Hepatocyte (in vitro differentiated cells): ENCODE measurements around the gene SNCB.

Experiments used
- CTCF ChIP-seq: fragments of 200-600 bp; sonication (generic); IDR thresholded peaks from 2 replicates; pipeline ENCODE4 v1.5.1; 2016; ENCODE audit warnings: antibody characterized with exemption, mild to moderate bottlenecking; ENCODE audit not compliant: poor library complexity
- EZH2 ChIP-seq: fragments of 200-600 bp; sonication (generic); IDR thresholded peaks from 2 replicates; pipeline ENCODE4 v1.6.1; 2016; ENCODE audit warnings: antibody characterized with exemption, mild to moderate bottlenecking, borderline replicate concordance
- EZH2phosphoT487 ChIP-seq: fragments of 200-600 bp; sonication (generic); IDR thresholded peaks from one replicate; pipeline ENCODE4 v1.6.1; 2018; ENCODE audit warnings: antibody characterized with exemption, mild to moderate bottlenecking, low read depth, moderate library complexity; ENCODE audit not compliant: unreplicated experiment, severe bottlenecking

- peak; percentile 70 for TF ChIP-seq CTCF
- no peak for TF ChIP-seq EZH2phosphoT487
- no peak for TF ChIP-seq EZH2
Observed at GRCh38 chr5:176658007-176658599, 27.8 kb upstream of the SNCB start.
